Fibroblast of skin of scalp (primary cell): ENCODE data around the gene GMPR2.

Experiments
- DNase-seq: peaks from one replicate; pipeline ENCODE4 v3.0.0-alpha.2; 2013

The GMPR2 gene

GRCh38 chr14:24252289-24253124 lies 19.8 kb downstream of the GMPR2 start:
- DNase-seq = no peak

GRCh38 chr14:24253936-24254335 lies 21.2 kb downstream of the GMPR2 start:
- DNase-seq = no peak

- DNase-seq = no peak
Observed at GRCh38 chr14:24254630-24255392, 22.1 kb downstream of the GMPR2 start.

- DNase-seq = no peak
Observed at GRCh38 chr14:24255438-24255837, 22.7 kb downstream of the GMPR2 start.

- no peak for DNase-seq
Observed at GRCh38 chr14:24255931-24256711, 23.4 kb downstream of the GMPR2 start.

- no peak for DNase-seq
Observed at GRCh38 chr14:24256960-24257359, 24.2 kb downstream of the GMPR2 start.

- no peak for DNase-seq
Observed at GRCh38 chr14:24258119-24258518, 25.4 kb downstream of the GMPR2 start.

GRCh38 chr14:24258548-24259265 lies 26.0 kb downstream of the GMPR2 start:
- no peak for DNase-seq

- peak; percentile 87 for DNase-seq
Observed at GRCh38 chr14:24259282-24260025, 26.7 kb downstream of the GMPR2 start.

GRCh38 chr14:24260026-24260779 lies 27.5 kb downstream of the GMPR2 start:
- no peak for DNase-seq

GRCh38 chr14:24260780-24261157 lies 28.0 kb downstream of the GMPR2 start:
- no peak for DNase-seq

- no peak for DNase-seq
Observed at GRCh38 chr14:24261256-24261968, 28.7 kb downstream of the GMPR2 start.

GRCh38 chr14:24261969-24262327 lies 29.2 kb downstream of the GMPR2 start:
- DNase-seq = no peak

- no peak for DNase-seq
Observed at GRCh38 chr14:24262821-24263733, 30.3 kb downstream of the GMPR2 start, which contains the start of gene TGM1. Gene TGM1, minus strand, starts transcription at chr14:24263177. Its CDS starts 825 bp downstream, at chr14:24262352.

- DNase-seq = no peak
Observed at GRCh38 chr14:24263848-24264247, 31.1 kb downstream of the GMPR2 start.

- DNase-seq = no peak
Observed at GRCh38 chr14:24264298-24264697, 31.6 kb downstream of the GMPR2 start.

GRCh38 chr14:24266344-24267244 lies 33.9 kb downstream of the GMPR2 start:
- DNase-seq = no peak

- no peak for DNase-seq
Observed at GRCh38 chr14:24267516-24267915, 34.8 kb downstream of the GMPR2 start.
